ENCODE data around the gene CCT2.

The CCT2 gene

DNA sequence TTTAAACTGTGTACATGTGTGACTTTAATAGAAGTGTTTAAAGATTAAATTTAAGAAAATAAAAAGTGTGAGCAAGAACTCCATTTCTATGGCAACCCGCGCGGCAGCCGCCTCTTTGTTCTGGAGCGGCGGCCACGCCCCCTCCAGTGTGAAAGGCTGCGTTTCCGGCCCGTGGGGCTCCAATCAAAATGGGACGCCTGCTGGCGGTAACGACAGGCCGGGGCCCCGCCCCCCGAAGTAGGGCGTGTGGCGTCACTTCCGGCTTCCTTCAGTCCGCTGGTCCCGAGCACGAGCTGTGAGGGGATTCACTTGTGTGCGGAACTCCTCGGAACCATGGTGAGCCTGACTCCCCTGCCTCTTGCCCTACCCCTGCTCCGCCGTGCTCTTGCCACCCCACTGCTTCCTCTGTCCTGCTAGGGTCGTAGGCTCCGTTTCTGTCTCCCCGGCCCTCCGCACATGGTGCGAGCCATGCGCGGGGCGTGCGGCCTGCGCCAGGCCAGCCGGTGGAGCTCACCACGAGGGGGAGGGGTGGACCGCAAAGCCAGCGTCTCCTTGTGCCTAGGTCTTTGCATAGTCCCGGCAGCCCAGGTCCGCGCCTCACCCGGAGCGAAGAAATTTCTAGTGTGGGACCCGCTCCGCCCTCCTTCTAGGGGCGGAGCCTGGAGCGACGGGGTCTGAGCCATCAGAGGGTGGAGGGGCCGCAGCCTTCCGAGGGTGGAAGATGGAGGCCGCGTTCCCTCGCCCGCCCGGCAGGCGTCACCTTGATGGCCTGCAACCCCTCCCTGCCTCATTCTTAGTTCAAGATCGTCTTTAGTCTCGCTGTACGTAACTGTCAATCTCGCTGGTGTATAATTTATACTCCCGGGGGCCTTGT, at the start of gene CCT2:
Gene CCT2 (plus strand): TSS at position 271 of the 874 bp plus-strand sequence. CDS start 63 bp downstream, at position 334.
- peak; percentile 95 to 96 for DNase-seq (ENCODE audit: low read depth in 2 of 2)

DNA sequence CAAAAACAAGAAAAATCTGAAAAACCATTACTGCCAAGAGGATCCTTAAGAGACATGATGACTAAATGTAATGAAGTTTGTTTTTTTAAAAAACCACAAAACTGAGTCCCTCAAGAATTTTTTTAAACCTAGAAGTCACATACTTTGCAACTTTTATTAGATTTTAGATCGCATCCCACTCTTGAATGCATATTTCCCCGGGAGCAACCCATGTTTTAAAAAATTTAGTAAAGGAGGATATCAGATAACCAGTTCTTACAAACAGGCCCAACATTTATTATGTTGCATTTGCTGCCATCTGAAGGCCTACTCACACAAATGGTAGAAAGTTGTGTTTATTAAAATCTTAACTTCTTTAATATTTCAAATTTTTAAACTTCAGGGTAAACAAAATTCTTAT, 44.3 kb upstream of the CCT2 start:
- no peak for DNase-seq (ENCODE audit: low read depth in 2 of 2)

DNA sequence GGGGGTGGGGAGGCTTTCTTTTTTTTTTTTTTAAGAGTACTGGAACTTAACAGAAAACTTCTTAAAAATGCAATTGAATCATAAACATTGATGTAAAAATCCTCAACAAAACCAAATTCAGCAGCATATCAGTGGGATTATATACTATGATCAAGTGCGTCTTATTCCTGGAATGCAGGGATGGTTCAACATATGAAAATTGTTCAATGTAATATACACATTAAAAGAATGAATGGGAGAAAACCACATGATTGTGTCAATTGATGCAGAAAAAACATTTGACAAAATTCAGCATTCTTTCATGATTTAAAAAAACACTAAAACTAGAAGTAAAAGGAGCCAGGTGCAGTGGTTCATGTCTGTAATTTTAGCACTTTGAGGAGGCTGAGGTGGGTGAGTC, 41.2 kb upstream of the CCT2 start:
- DNase-seq (ENCODE audit: low read depth in 2 of 2): no peak

DNA sequence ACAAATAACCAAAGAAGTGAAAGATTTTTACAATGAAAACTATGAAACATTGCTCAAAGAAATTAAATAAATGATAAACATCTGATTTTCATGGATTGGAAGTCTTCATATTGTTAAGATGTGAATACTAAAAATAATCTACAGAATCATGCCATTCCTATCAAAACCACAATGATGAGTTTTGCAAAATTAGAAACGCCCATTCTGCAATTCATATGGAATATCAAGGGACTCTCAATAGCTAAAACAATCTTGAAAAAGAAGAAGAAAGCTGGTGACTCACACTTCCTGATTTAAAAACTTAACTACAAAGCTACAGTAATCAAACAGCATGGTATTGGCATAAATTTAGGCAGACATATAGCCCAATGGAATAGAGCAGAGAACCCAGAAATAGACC, 40.2 kb upstream of the CCT2 start:
- no peak for DNase-seq (ENCODE audit: low read depth in 2 of 2)

DNA sequence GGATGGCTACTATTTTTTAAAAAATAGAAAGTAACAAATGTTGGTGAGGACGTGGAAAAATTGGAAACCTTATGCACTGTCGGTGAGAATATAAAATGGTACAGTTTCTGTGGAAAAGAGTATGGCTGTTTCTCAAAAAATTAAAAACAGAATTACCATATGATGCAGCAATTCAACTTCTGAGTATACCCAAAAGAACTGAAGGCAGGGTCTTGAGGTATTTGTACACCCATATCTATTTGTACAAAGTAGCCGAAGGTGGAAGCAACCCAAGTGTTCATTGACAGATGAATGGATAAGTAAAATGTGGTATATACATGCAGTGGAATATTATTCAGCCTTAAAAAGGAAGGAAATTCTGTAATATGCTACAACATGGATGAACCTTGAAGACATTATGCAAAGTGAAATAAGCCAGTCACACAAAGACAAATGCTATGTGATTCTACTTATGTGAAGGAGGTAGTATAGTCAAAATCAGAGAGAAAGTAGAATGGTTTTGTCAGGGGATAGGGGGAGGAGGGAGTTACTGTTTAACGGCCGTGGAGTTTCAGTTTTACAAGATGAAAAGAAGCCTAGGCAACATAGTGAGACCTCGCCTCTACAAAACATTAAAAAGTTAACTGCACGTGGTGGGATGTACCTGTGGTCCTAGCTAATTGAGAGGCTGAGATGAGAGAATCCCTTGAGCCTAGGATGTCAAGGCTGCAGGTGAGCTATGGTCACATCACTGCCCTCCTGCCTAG, 38.4 kb upstream of the CCT2 start:
- no peak for DNase-seq (ENCODE audit: low read depth in 2 of 2)

DNA sequence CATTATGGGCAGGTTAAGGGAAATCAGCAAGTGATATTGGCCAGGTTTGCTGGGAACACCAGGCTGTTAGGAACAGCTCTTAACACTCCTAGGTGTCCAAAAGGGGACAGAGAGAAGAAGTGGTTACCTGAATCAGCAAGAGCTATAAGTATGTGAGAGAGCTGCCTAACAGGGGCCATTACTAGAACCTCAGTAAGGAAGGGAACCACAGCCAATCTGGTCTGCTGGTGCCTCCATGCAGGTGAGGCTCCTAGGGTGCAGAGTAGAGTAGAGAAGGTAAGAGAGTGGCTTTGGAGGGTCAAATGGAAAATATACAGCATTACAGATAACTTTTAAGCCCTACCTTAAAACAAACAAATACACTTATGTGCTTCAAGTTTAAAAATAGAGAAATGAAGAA, 36.6 kb upstream of the CCT2 start:
- DNase-seq (ENCODE audit: low read depth in 2 of 2): no peak

DNA sequence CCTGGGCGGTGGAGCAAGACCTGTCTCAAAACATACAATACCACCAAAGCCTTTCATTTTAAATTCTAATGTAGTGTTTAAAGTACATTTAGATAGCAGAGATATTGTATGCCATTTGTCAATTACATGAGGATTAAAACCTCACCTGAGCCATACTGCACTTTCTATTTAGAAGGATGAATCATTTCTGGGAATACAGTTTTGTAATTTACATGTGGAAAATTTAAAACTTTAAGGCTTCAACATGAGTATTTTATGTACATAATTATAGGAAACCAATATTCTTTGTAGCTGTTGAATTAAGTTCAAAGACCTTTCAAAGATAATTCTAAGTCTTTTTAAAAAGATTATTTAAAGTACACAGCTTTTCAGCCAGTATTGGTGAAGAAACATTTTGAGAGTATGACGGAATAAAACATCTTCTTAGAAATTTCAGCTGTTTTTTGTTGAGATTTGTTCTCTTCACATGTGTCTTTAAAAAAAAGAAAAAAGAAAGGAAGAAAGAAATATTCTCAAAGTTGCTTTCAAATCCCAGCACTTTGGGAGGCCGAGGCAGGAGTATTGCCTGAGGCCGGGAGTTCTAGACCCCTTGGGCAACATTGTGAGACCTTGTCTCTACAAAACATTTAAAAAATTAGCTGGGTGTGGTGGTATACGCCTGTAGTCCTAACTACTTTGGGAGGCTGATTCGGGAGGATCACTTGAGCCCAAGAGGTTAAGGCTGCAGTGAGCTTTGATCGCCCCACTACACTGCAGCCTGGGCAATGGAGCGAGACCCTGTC, 34.5 kb upstream of the CCT2 start:
- DNase-seq (ENCODE audit: low read depth in 2 of 2): no peak

DNA sequence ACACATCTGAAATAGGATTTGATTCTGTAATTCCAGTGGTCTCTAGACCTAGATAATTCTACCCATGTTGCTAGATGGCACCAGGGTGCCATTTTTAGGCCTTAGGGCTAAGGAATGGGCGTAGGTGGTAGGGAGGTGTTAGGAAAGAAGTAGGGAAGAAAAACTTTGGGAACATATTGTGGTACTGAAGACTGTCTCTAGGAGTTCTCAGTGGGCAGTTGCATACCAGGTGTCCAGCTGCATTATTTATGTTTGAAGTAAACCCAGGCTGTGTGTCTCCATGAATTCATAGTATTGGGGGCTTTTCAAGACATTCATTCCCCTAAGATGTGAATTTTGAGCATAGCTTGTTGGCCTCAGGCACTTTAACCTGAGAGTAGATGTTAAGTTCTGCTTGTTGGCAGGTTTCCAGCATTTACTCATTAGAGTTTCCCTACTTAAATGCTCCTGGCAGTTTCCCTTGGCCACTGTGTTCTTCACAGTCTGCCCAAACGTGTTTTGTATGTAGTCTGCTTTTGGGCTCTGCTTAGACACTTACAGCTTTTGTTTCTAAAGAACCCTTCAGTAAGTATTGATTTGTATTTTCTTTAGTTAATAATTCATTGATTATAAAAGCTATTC, 31.5 kb upstream of the CCT2 start:
- no peak for DNase-seq (ENCODE audit: low read depth in 2 of 2)

DNA sequence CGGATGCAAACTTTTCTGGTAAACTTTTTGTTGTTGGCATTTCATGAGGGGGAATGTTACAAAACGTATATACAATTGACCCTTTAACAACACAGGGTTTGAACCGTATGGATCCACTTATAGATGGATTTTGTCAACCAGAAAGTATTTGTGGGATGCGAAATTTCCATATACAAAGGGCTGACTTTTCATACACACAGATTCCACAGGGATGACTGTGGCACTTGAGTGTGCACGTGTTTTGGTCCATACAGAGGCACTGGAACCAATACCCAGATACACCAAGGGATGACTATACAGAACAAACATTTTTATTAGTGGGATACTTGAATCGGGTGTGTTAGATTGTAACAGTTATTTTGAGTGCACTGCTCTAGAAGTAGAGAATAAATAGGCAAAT, 29.8 kb upstream of the CCT2 start:
- DNase-seq (ENCODE audit: low read depth in 2 of 2): no peak

DNA sequence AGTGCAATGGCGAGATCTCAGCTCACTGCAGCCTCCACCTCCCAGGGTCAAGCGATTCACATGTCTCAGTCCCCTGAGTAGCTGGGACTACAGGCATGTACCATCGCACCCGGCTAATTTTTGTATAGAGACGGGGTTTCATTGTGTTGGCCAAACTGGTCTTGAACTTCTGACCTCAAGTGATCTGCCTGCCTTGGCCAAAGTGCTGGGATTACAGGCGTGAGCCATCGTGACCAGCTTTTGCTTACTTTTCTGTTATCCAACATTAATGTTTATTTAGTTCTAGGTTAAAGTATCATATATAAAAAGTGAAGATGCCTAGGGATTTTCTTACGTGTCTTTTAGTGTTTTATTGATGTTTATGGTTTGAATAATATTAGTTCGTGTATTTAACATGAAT, 28.9 kb upstream of the CCT2 start:
- DNase-seq (ENCODE audit: low read depth in 2 of 2): no peak

DNA sequence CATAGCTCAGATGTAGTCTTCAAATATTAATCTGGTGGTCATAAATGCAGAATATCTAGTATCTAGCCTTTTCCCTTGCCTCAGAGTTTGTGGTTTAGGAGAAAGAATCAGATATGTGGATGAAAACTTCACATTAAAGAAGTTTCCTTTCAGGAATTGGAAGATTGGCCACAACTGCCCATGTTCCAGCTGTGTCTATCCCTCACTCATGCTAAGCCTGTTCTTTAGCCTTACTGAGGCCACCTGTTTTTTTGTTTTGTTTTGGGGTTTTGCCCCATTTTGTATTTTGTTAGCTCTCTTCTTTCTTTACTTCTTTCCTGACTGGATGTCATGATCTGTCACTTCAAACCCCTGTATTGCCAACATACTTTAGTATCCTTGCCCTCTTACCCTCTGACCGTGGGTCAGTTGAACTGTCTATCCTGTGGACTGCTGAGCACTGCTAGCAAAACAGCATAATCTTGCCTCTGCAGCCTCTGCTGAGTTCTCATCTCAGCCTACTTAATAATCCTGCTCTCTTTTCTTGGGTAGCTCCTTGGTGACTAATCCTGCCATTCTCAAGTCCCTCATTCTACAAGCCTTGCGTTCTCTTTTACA, 22.0 kb upstream of the CCT2 start:
- no peak for DNase-seq (ENCODE audit: low read depth in 2 of 2)

DNA sequence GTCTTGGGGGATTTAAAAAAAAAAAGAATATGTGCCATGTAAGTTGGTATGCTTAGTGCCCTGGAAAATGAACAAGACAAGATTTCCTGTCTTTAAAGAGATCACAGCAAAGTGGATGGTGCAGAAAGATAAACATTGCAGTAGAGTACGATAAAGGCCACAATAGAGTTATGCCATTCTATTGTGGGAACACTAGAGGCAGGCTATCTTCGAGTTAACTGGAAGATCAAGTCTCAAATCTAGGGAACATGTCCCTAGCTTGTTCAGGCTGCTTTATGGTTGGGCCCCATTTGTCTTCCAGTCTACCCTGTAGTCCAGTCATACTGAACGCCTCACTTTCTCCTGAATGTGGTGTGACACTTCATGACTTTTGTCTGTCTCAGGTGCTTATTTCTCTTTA, 18.7 kb upstream of the CCT2 start:
- no peak for DNase-seq (ENCODE audit: low read depth in 2 of 2)

DNA sequence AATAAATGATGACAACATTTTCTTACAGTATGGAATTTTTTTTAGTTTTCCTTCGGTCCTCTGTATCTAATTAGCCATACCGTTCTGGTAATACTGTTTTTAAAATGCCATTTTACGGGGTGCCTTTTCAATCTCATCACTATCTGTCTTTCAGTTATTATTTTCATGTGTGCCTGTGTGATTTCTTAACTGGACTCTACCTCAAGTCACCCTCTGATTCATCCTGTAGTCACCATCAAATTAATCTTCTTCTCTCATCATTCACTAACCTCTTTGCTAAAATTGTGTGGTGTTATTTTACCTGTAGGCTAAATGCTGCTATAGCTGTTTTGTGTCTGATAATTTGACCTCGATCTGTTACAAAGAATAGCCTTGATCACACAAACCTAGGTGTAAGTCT, 16.0 kb upstream of the CCT2 start:
- DNase-seq (ENCODE audit: low read depth in 2 of 2): no peak

DNA sequence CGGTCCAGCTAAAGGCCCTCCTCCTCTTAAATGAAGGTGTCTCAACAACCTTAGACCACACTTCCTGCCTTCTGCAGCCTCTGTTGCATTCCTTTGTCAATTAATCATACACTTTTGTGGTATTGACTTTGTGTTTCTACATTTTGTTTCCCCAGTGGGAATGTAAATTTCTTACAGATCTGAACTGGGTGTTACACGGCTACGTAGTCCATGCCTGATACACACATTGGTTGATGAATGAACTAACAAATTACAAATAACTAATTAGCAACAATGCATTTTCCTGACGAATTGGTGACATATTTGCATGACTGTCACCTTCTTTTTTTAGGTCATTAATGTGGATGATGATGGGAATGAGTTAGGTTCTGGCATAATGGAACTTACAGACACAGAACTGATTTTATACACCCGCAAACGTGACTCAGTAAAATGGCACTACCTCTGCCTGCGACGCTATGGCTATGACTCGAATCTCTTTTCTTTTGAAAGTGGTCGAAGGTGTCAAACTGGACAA, 15.2 kb upstream of the CCT2 start:
- no peak for DNase-seq (ENCODE audit: low read depth in 2 of 2)

DNA sequence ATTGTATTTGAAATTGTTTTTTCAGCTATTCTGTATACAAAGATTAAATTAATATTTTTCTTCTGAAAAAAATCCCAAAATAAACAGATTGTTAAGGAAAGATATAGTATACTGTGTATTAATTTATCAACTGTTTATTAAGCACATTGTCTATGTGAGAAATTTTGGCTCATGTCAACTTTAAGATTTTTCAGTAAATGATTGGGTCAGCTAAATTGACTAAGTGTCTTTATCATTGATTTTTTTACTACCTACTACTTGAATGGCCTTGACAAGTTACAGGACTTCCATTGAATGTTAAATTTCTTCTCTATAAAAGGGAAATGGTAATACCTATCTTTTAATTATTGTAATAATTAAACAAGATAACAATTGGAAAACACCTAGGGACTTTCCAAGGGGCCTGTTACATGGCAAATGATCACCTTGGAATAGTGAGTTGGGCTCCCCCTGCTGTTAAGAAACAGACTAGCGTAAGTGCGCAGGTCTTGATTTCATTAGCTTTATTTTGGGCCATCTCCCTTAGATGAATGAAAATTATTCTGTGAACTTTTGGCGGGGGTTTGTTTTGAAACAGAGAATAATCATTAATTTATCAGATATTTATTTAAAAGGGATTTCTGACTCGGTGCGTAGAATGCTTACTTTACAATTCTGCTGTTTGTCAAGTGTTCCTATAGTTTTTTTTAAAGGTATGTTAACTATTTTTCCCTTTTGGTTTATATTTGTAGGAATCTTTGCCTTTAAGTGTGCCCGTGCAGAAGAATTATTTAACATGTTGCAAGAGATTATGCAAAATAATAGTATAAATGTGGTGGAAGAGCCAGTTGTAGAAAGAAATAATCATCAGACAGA, 14.5 kb upstream of the CCT2 start:
- peak; percentile 18 to 41 for DNase-seq (ENCODE audit: low read depth in 2 of 2)

DNA sequence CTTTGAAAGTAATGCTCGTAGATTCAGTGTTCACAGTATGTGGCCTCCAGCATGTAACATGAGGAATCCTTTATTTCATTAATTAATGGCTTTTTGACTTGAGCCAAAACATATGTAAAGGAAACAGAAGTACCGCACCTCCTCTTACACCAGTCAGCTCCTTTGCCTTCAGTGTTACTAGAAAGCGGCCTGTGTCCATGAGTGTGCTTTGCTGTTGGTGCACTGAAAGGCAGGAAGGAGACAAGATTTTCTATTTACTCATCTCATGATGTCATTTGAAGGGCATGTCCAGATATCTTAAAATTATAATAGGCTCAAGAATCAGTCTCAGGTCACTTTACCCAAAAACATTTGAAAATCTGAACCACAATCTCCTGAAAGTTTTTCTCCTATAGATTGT, 9.9 kb upstream of the CCT2 start:
- DNase-seq (ENCODE audit: low read depth in 2 of 2): no peak

DNA sequence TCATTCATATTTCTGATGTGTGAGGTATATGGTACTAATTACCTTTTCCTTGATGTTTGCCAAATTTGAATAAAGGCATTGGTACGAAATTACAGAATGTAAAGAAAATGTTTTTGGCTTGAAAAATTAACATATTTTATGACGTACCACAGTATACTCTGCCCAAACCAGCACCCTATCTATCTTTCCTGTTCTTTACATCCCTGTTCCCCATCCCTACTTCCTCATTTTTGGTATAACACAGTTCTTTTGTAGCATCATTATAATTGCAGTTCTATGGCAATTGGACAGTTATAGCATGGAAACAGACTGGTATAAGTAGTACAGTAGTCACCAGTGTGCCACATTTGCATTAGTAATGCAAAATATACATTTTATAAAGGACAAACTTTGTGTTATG, 7.0 kb upstream of the CCT2 start:
- no peak for DNase-seq (ENCODE audit: low read depth in 2 of 2)

DNA sequence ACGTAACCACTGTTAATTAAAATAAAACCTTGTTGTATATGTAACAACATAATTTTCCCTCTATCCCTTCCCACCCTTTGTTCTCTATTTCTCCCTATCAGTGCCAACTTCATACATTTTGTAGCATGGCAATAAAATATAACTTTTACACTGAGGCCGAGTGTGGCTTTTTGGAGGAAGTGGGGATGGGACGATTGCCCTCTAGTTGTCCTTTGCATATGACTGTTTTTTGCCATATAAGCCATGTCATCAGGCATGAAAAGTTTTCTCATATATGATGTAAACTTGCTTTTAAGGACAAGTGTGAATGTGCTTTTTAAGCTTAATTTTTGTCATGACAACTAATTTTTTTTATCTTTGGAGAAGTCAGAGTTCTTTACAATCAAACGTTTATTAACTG, 6.2 kb upstream of the CCT2 start:
- DNase-seq (ENCODE audit: low read depth in 2 of 2): no peak

DNA sequence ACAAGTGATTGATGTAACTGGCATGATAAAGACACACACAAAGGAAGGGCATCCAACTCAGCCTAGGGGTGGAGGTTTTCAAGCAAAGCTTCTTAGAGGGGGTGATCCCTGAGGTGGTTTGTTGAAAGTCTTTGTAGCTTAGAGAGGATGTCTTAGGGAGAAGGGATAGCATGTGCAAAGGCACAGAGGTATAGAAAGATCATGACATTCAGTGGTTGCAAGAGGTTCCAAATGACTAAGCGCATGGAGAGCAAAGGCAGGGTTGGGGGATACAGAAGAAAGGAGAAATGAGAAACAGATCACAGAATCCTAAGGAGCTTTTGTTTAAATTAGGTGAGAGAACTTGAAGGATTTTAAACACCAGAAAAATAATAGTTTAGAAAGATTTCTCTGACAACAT, 5.2 kb upstream of the CCT2 start:
- no peak for DNase-seq (ENCODE audit: low read depth in 2 of 2)

DNA sequence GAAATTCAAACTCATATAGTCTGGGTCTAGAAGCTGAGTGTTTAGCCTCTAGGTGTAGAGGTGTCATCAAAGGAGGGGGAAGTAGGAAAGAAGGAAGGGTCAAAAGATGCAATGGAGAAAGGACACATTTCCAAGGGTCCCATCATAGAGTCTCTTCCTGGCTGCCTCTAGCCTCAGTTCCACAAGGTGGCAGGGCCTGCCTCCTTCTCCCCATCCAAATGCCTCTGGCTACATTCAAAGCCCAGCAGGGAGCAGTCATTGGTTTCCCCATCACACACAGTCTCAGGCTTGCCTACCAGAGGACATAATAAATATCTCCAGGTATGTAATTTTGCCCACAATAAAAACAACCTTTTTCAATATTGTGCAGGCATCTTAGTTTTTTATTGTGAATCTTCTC, 2.1 kb upstream of the CCT2 start:
- no peak for DNase-seq (ENCODE audit: low read depth in 2 of 2)
